Activated B cell treated with CpG ODN at 0.5 μM for 24 hours (primary cell): Measurements from ENCODE around the gene MAML2. TPM values are rescaled to one million over a fixed set of nuclear protein-coding genes. Genes with fewer than 3 reads are reported as not detected.

Experiments used
- ATAC-seq: fragments of 200-7000 bp; cut with Tn5 transposase; one replicate; pipeline ENCODE4 v1.10.0; 2021; ENCODE audit warnings: low read depth, mild to moderate bottlenecking, moderate library complexity
- CTCF ChIA-PET: fragments of 350-600 bp; sonication (Branson Sonifier 250); formaldehyde crosslinking; loops from one replicate; lab custom pipeline; 2021; ENCODE audit warnings: antibody characterized with exemption; lab: Charles Lee
- POLR2A ChIA-PET: fragments of 350-600 bp; sonication (Branson Sonifier 250); formaldehyde crosslinking; loops from one replicate; lab custom pipeline; 2021; ENCODE audit warnings: antibody characterized with exemption; lab: Charles Lee
- DNase-seq: peaks from one replicate; pipeline ENCODE4 v3.0.0; 2022
- H3K27ac Mint-ChIP-seq: one replicate; pipeline ENCODE4 v1.8.0; 2020; ENCODE audit warnings: mixed read lengths
- H3K27me3 Mint-ChIP-seq: one replicate; pipeline ENCODE4 v1.8.0; 2021; ENCODE audit warnings: mixed read lengths
- H3K36me3 Mint-ChIP-seq: one replicate; pipeline ENCODE4 v1.8.0; 2021; ENCODE audit warnings: low read depth, mixed read lengths
- H3K4me1 Mint-ChIP-seq: one replicate; pipeline ENCODE4 v1.8.0; 2021; ENCODE audit warnings: mixed read lengths
- H3K4me3 Mint-ChIP-seq: one replicate; pipeline ENCODE4 v1.8.0; 2020; ENCODE audit warnings: mild to moderate bottlenecking, mixed read lengths
- H3K9me3 Mint-ChIP-seq: one replicate; pipeline ENCODE4 v1.8.0; 2020; ENCODE audit warnings: mixed read lengths
- intact Hi-C: fragments of 100-400 bp; cut with micrococcal nuclease; formaldehyde crosslinking; loops from one replicate; pipeline ENCODE4 v1.15.1; 2024
- total RNA-seq: library from RNA; stranded (reverse); gene quantifications from 2 replicates; pipeline ENCODE4 v1.2.3, GENCODE V29; 2022
- TF ChIP-seq, protein P1 (sequence below): fragments of 200-600 bp; IDR thresholded peaks from one replicate; pipeline ENCODE4 v1.8.0; 2022; ENCODE audit warnings: antibody characterized with exemption, mild to moderate bottlenecking

Gene MAML2
- total RNA-seq, 1 donor from 2014 or later: 24.8 TPM

DNA sequence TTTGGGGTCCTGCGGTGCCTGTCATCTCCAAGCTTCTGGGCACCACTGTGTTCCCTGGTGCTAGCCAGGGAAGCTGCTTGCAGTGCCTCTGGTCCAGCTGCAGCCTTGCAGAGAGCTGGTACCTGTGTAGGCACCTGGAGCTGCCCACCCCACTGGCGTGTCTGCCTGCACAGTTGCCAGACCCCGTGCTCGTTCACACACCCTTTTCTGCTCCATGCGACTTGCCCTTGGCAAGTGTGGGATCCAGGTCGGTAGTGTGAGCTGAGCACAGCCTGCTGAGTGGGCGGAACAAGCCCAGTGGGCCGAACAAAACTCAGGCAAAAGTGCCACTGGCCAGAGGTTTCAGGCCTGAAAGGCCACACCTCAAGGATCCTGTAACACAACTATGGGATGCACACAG, 272.5 kb downstream of the MAML2 start:
- ChIA-PET POLR2A (interaction anchor here (0.6 kb wide), 2 partner anchors 148 to 272 kb away, joined by 3 to 4 read pairs; partner anchors contain the start of gene MAML2), CTCF (no interaction called here)
- Mint-ChIP-seq H3K36me3 (peaks cover 18% of the 10 kb centered on the region), H3K27me3 (no peaks in the 10 kb centered on the region), H3K4me3 (no peak overlapping the region), H3K27ac (no peak overlapping the region), H3K4me1 (peaks cover 34% of the 10 kb centered on the region), H3K9me3 (no peaks in the 10 kb centered on the region)
- intact Hi-C loops: no loop called here
- no peak for DNase-seq
- no peak for ATAC-seq
- TF ChIP-seq, protein P1, sequence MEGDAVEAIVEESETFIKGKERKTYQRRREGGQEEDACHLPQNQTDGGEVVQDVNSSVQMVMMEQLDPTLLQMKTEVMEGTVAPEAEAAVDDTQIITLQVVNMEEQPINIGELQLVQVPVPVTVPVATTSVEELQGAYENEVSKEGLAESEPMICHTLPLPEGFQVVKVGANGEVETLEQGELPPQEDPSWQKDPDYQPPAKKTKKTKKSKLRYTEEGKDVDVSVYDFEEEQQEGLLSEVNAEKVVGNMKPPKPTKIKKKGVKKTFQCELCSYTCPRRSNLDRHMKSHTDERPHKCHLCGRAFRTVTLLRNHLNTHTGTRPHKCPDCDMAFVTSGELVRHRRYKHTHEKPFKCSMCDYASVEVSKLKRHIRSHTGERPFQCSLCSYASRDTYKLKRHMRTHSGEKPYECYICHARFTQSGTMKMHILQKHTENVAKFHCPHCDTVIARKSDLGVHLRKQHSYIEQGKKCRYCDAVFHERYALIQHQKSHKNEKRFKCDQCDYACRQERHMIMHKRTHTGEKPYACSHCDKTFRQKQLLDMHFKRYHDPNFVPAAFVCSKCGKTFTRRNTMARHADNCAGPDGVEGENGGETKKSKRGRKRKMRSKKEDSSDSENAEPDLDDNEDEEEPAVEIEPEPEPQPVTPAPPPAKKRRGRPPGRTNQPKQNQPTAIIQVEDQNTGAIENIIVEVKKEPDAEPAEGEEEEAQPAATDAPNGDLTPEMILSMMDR: no peak

DNA sequence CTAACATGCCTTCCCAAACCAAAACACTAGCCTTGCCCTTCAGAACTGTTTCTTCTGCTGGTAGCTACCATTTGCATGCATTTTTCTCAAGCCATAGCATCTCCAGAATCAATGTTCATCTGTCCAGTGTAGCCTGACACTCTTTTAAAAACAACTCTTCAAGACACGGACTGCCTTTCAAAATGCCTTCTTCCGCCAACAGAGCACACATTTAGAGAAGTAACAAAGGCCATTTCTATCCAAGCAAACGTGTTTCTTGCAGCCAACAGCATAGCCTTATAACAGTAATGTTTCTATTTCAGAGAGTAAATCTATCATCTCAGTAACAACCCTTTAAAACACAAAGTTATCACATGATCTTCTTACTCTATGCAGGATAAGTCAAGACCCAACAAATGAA, 275.8 kb downstream of the MAML2 start:
- intact Hi-C loops: no loop called here
- Mint-ChIP-seq H3K27me3 (no peaks in the 10 kb centered on the region), H3K27ac (no peak overlapping the region), H3K36me3 (peaks cover 17% of the 10 kb centered on the region), H3K4me3 (no peak overlapping the region), H3K9me3 (no peaks in the 10 kb centered on the region), H3K4me1 (peaks cover 16% of the 10 kb centered on the region)
- TF ChIP-seq, protein P1: no peak
- ChIA-PET CTCF (no interaction called here), POLR2A (no interaction called here)
- ATAC-seq: no peak
- DNase-seq: no peak

DNA sequence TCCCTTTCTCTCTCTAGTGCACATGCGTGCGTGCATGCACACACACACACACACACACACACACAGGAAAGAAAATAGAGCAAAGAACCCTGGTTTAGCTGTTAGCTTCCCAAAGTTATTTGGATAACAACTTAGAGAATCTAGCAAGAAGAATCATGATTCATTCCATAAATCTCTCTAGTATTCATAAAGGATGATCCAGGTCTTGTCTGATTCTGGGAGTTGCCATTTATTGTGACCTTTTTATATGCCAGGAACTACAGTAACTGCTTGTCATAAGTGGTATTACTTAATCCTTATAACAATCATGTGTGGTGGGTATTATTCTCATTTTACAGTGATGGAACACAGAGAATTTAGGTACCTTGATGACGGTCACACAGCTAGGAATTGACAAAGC, 277.6 kb downstream of the MAML2 start:
- ChIA-PET POLR2A (no interaction called here), CTCF (interaction anchor here (0.8 kb wide), 1 partner anchor 230 kb away, joined by 3 read pairs; no protein-coding TSS in a partner anchor)
- Mint-ChIP-seq H3K36me3 (peaks cover 20% of the 10 kb centered on the region), H3K4me3 (no peak overlapping the region), H3K27ac (no peak overlapping the region), H3K9me3 (no peaks in the 10 kb centered on the region), H3K27me3 (no peaks in the 10 kb centered on the region), H3K4me1 (peaks cover 16% of the 10 kb centered on the region)
- intact Hi-C loops: no loop called here
- no peak for DNase-seq
- ATAC-seq: no peak
- TF ChIP-seq, protein P1: no peak

DNA sequence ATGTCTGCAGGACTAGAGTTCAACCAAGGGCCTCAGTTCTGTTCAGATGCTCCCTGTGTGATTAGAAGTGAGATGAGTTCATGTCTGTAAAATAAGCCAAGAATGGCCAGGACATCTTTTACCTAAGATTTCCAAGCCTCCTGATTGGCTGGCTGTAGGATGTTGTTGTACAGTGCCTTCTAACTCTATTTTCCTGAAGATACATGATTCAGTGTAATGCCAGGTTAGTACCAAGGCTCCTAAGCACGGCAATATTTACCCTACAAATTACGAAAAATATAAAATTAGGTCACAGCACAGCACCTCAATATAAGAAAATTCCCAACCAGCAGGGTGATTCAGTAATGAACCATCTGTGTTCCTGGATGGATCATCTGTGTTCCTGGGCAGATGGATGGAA, 279.1 kb downstream of the MAML2 start:
- Mint-ChIP-seq H3K4me3 (no peak overlapping the region), H3K27me3 (no peaks in the 10 kb centered on the region), H3K27ac (no peak overlapping the region), H3K36me3 (peaks cover 26% of the 10 kb centered on the region), H3K4me1 (peaks cover 18% of the 10 kb centered on the region), H3K9me3 (no peaks in the 10 kb centered on the region)
- TF ChIP-seq, protein P1: no peak
- DNase-seq (no peak), ATAC-seq (no peak)
- POLR2A ChIA-PET: no interaction called here
- CTCF ChIA-PET: interaction anchor here (1.0 to 1.1 kb wide), 2 partner anchors 9 to 401 kb away, joined by 3 to 5 read pairs; no protein-coding TSS in a partner anchor
- intact Hi-C loops: no loop called here

DNA sequence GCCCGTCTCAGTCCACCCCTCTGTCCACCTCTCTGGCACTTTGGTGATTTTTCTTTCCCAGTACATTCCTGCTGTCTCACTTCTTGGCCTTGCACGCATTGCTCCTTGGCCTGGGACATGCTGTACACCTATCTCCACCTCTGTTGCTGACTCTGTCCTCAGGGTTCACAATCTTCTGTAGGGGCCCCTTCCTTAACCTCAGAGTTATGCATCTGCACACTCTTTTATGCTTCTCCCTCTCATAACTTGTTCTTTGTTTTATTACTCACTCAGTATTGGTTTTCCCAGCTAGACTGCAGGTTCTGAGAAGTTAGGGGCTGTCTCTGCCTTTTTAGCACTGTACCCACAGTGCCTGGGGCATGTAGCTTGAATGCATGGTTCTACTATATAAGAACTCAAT, 279.9 kb downstream of the MAML2 start:
- no peak for DNase-seq
- no peak for ATAC-seq
- peaks cover 26% of the 10 kb centered on the region for H3K36me3 Mint-ChIP-seq
- TF ChIP-seq, protein P1: no peak
- no peaks in the 10 kb centered on the region for H3K27me3 Mint-ChIP-seq
- H3K27ac Mint-ChIP-seq: no peak overlapping the region
- ChIA-PET POLR2A (no interaction called here), CTCF (interaction anchor here (0.5 to 1.2 kb wide), 4 partner anchors 8 to 402 kb away, joined by 3 to 5 read pairs (median 4); partner anchors contain the start of gene MAML2)
- no peak overlapping the region for H3K4me3 Mint-ChIP-seq
- peaks cover 15% of the 10 kb centered on the region for H3K4me1 Mint-ChIP-seq
- intact Hi-C loops: no loop called here
- H3K9me3 Mint-ChIP-seq: no peaks in the 10 kb centered on the region
